Activated B cell treated with CpG ODN at 0.5 μM for 24 hours (primary cell): ENCODE data around the gene MSI2. TPM values are rescaled to one million over a fixed set of nuclear protein-coding genes. Genes with fewer than 3 reads are reported as not detected.
A peak's percentile ranks its signal among the peaks of the same experiment; 100 is the strongest.

ENCODE experiments used
- ATAC-seq: fragments of 200-7000 bp; cut with Tn5 transposase; one replicate; pipeline ENCODE4 v1.10.0; 2021; ENCODE audit warnings: low read depth, mild to moderate bottlenecking, moderate library complexity
- CTCF ChIA-PET: fragments of 350-600 bp; sonication (Branson Sonifier 250); formaldehyde crosslinking; loops from one replicate; lab custom pipeline; 2021; ENCODE audit warnings: antibody characterized with exemption; lab: Charles Lee
- POLR2A ChIA-PET: fragments of 350-600 bp; sonication (Branson Sonifier 250); formaldehyde crosslinking; loops from one replicate; lab custom pipeline; 2021; ENCODE audit warnings: antibody characterized with exemption; lab: Charles Lee
- DNase-seq: peaks from one replicate; pipeline ENCODE4 v3.0.0; 2022
- H3K27ac Mint-ChIP-seq: one replicate; pipeline ENCODE4 v1.8.0; 2020; ENCODE audit warnings: mixed read lengths
- H3K27me3 Mint-ChIP-seq: one replicate; pipeline ENCODE4 v1.8.0; 2021; ENCODE audit warnings: mixed read lengths
- H3K36me3 Mint-ChIP-seq: one replicate; pipeline ENCODE4 v1.8.0; 2021; ENCODE audit warnings: low read depth, mixed read lengths
- H3K4me1 Mint-ChIP-seq: one replicate; pipeline ENCODE4 v1.8.0; 2021; ENCODE audit warnings: mixed read lengths
- H3K4me3 Mint-ChIP-seq: one replicate; pipeline ENCODE4 v1.8.0; 2020; ENCODE audit warnings: mild to moderate bottlenecking, mixed read lengths
- H3K9me3 Mint-ChIP-seq: one replicate; pipeline ENCODE4 v1.8.0; 2020; ENCODE audit warnings: mixed read lengths
- CTCF ChIP-seq: fragments of 200-600 bp; IDR thresholded peaks from one replicate; pipeline ENCODE4 v1.8.0; 2022; ENCODE audit warnings: antibody characterized with exemption, mild to moderate bottlenecking
- intact Hi-C: fragments of 100-400 bp; cut with micrococcal nuclease; formaldehyde crosslinking; loops from one replicate; pipeline ENCODE4 v1.15.1; 2024
- total RNA-seq: library from RNA; stranded (reverse); gene quantifications from 2 replicates; pipeline ENCODE4 v1.2.3, GENCODE V29; 2022

The MSI2 gene
- total RNA-seq, 1 donor from 2014 or later: 102 TPM

GRCh38 chr17:57724026-57724728, 467.9 kb downstream of the MSI2 start:
- Mint-ChIP-seq H3K27me3 (peaks cover 4% of the 10 kb centered on the region), H3K36me3 (no peaks in the 10 kb centered on the region), H3K27ac (no peak overlapping the region), H3K4me1 (peaks cover 30% of the 10 kb centered on the region), H3K9me3 (no peaks in the 10 kb centered on the region), H3K4me3 (no peak overlapping the region)
- TF ChIP-seq CTCF: no peak
- ChIA-PET CTCF (no interaction called here), POLR2A (no interaction called here)
- DNase-seq (no peak), ATAC-seq (peak; percentile 77)
- intact Hi-C loops: no loop called here

GRCh38 chr17:57724729-57725125, 468.4 kb downstream of the MSI2 start:
- Mint-ChIP-seq H3K36me3 (no peaks in the 10 kb centered on the region), H3K27ac (no peak overlapping the region), H3K27me3 (peaks cover 4% of the 10 kb centered on the region), H3K4me1 (peaks cover 32% of the 10 kb centered on the region), H3K4me3 (no peak overlapping the region), H3K9me3 (no peaks in the 10 kb centered on the region)
- TF ChIP-seq CTCF: no peak
- ATAC-seq (no peak), DNase-seq (no peak)
- ChIA-PET POLR2A (interaction anchor here (0.6 kb wide), 1 partner anchor 1129 kb away, joined by 4 read pairs; no protein-coding TSS in a partner anchor), CTCF (no interaction called here)
- intact Hi-C loops: no loop called here

- H3K36me3 Mint-ChIP-seq: no peaks in the 10 kb centered on the region
- no peaks in the 10 kb centered on the region for H3K9me3 Mint-ChIP-seq
- CTCF ChIA-PET: interaction anchor here (1.6 kb wide), 1 partner anchor 483 kb away, joined by 5 read pairs; no protein-coding TSS in a partner anchor
- intact Hi-C loops: no loop called here
- no peak overlapping the region for H3K4me3 Mint-ChIP-seq
- peaks cover 42% of the 10 kb centered on the region for H3K4me1 Mint-ChIP-seq
- H3K27ac Mint-ChIP-seq: no peak overlapping the region
- no peak for ATAC-seq
- POLR2A ChIA-PET: no interaction called here
- H3K27me3 Mint-ChIP-seq: peaks cover 4% of the 10 kb centered on the region
- no peak for DNase-seq
- TF ChIP-seq CTCF: no peak
These were observed 470.0 kb downstream of the MSI2 start for GRCh38 chr17:57726213-57726790.

- DNase-seq (no peak), ATAC-seq (no peak)
- no peak overlapping the region for H3K4me3 Mint-ChIP-seq
- ChIA-PET POLR2A (no interaction called here), CTCF (interaction anchor here (1.6 kb wide), 1 partner anchor 484 kb away, joined by 5 read pairs; no protein-coding TSS in a partner anchor)
- H3K36me3 Mint-ChIP-seq: no peaks in the 10 kb centered on the region
- peaks cover 4% of the 10 kb centered on the region for H3K27me3 Mint-ChIP-seq
- H3K9me3 Mint-ChIP-seq: no peaks in the 10 kb centered on the region
- TF ChIP-seq CTCF: no peak
- intact Hi-C loops: no loop called here
- H3K27ac Mint-ChIP-seq: no peak overlapping the region
- H3K4me1 Mint-ChIP-seq: peaks cover 42% of the 10 kb centered on the region
These were observed 470.5 kb downstream of the MSI2 start for GRCh38 chr17:57726838-57727237.

GRCh38 chr17:57727630-57728175, 471.4 kb downstream of the MSI2 start:
- no peak overlapping the region for H3K4me3 Mint-ChIP-seq
- ATAC-seq: no peak
- CTCF ChIA-PET: interaction anchor here (1.6 to 1.8 kb wide), 2 partner anchors 130 to 485 kb away, joined by 5 read pairs; no protein-coding TSS in a partner anchor
- H3K27me3 Mint-ChIP-seq: peaks cover 4% of the 10 kb centered on the region
- POLR2A ChIA-PET: no interaction called here
- H3K27ac Mint-ChIP-seq: no peak overlapping the region
- intact Hi-C loops: no loop called here
- TF ChIP-seq CTCF: no peak
- no peak for DNase-seq
- peaks cover 42% of the 10 kb centered on the region for H3K4me1 Mint-ChIP-seq
- H3K36me3 Mint-ChIP-seq: no peaks in the 10 kb centered on the region
- no peaks in the 10 kb centered on the region for H3K9me3 Mint-ChIP-seq
